Measurements from ENCODE around the gene KDM5B. TPM values are rescaled to one million over a fixed set of nuclear protein-coding genes. Genes with fewer than 3 reads are reported as not detected.
A peak's percentile ranks its signal among the peaks of the same experiment; 100 is the strongest.
"Not testable (repeated sequence)": the region's sequence is repeated elsewhere in the genome, so short reads cannot be mapped to it uniquely, and the experiment has no call there.

The KDM5B gene
- total and polyA plus RNA-seq, 4 donors: 60.2 to 114 (median 74.1) TPM

GRCh38 chr1:202760589-202760988 lies 47.6 kb downstream of the KDM5B start:
- Histone ChIP-seq H3K9me3 (ENCODE audit: control insufficient read depth, insufficient read depth, low read length) (no peaks in the 10 kb centered on the region), H3K27ac (ENCODE audit: low read depth, low read length) (no peak overlapping the region), H3K27me3 (ENCODE audit: control insufficient read depth, insufficient read depth, low read length) (no peaks in the 10 kb centered on the region), H3K36me3 (ENCODE audit: control insufficient read depth, insufficient read depth, low read length) (peaks cover 22% of the 10 kb centered on the region), H3K4me1 (ENCODE audit: control insufficient read depth, insufficient read depth, low read length) (no peaks in the 10 kb centered on the region), H3K4me3 (ENCODE audit: low read depth, low read length) (no peak overlapping the region)
- WGBS (ENCODE audit: insufficient coverage): 82% methylated on average over 1 of the region's 1 CpG
- DNase-seq (ENCODE audit: low read depth in 4 of 6, low spot score in 6 of 6): no peak

GRCh38 chr1:202756391-202756790 lies 51.8 kb downstream of the KDM5B start:
- DNase-seq (ENCODE audit: low read depth in 4 of 6, low spot score in 6 of 6): peak in 1 of 6 donors; percentile 13
- peaks cover 34% of the 10 kb centered on the region for H3K36me3 ChIP-seq (ENCODE audit: control insufficient read depth, insufficient read depth, low read length)
- no CpG with 5 or more reads among the region's 2 CpGs for WGBS (ENCODE audit: insufficient coverage)
- no peaks in the 10 kb centered on the region for H3K27me3 ChIP-seq (ENCODE audit: control insufficient read depth, insufficient read depth, low read length)
- no peaks in the 10 kb centered on the region for H3K9me3 ChIP-seq (ENCODE audit: control insufficient read depth, insufficient read depth, low read length)
- H3K4me3 ChIP-seq (ENCODE audit: low read depth, low read length): no peak overlapping the region
- H3K27ac ChIP-seq (ENCODE audit: low read depth, low read length): no peak overlapping the region
- no peaks in the 10 kb centered on the region for H3K4me1 ChIP-seq (ENCODE audit: control insufficient read depth, insufficient read depth, low read length)

GRCh38 chr1:202754293-202754692 lies 53.9 kb downstream of the KDM5B start:
- Histone ChIP-seq H3K27me3 (ENCODE audit: control insufficient read depth, insufficient read depth, low read length) (no peaks in the 10 kb centered on the region), H3K36me3 (ENCODE audit: control insufficient read depth, insufficient read depth, low read length) (peaks cover 22% of the 10 kb centered on the region), H3K27ac (ENCODE audit: low read depth, low read length) (no peak overlapping the region), H3K4me3 (ENCODE audit: low read depth, low read length) (no peak overlapping the region), H3K4me1 (ENCODE audit: control insufficient read depth, insufficient read depth, low read length) (no peaks in the 10 kb centered on the region), H3K9me3 (ENCODE audit: control insufficient read depth, insufficient read depth, low read length) (no peaks in the 10 kb centered on the region)
- WGBS (ENCODE audit: insufficient coverage): 100% methylated on average over 1 of the region's 2 CpGs
- no peak for DNase-seq (ENCODE audit: low read depth in 4 of 6, low spot score in 6 of 6)

GRCh38 chr1:202752774-202753173 lies 55.4 kb downstream of the KDM5B start:
- Histone ChIP-seq H3K36me3 (ENCODE audit: control insufficient read depth, insufficient read depth, low read length) (peaks cover 22% of the 10 kb centered on the region), H3K9me3 (ENCODE audit: control insufficient read depth, insufficient read depth, low read length) (no peaks in the 10 kb centered on the region), H3K4me3 (ENCODE audit: low read depth, low read length) (no peak overlapping the region), H3K27ac (ENCODE audit: low read depth, low read length) (no peak overlapping the region), H3K27me3 (ENCODE audit: control insufficient read depth, insufficient read depth, low read length) (no peaks in the 10 kb centered on the region), H3K4me1 (ENCODE audit: control insufficient read depth, insufficient read depth, low read length) (no peaks in the 10 kb centered on the region)
- DNase-seq (ENCODE audit: low read depth in 4 of 6, low spot score in 6 of 6): no peak
- 100% methylated on average over 2 of the region's 3 CpGs for WGBS (ENCODE audit: insufficient coverage)

- WGBS (ENCODE audit: insufficient coverage): no CpG with 5 or more reads among the region's 1 CpG
- no peak for DNase-seq (ENCODE audit: low read depth in 4 of 6, low spot score in 6 of 6)
- Histone ChIP-seq H3K36me3 (ENCODE audit: control insufficient read depth, insufficient read depth, low read length) (peaks cover 19% of the 10 kb centered on the region), H3K27me3 (ENCODE audit: control insufficient read depth, insufficient read depth, low read length) (no peaks in the 10 kb centered on the region), H3K4me1 (ENCODE audit: control insufficient read depth, insufficient read depth, low read length) (no peaks in the 10 kb centered on the region), H3K9me3 (ENCODE audit: control insufficient read depth, insufficient read depth, low read length) (no peaks in the 10 kb centered on the region), H3K4me3 (ENCODE audit: low read depth, low read length) (no peak overlapping the region), H3K27ac (ENCODE audit: low read depth, low read length) (no peak overlapping the region)
Observed at GRCh38 chr1:202750761-202751160, 57.5 kb downstream of the KDM5B start.

- H3K36me3 ChIP-seq (ENCODE audit: control insufficient read depth, insufficient read depth, low read length): peaks cover 22% of the 10 kb centered on the region
- no peak overlapping the region for H3K4me3 ChIP-seq (ENCODE audit: low read depth, low read length)
- H3K27ac ChIP-seq (ENCODE audit: low read depth, low read length): no peak overlapping the region
- no peak for DNase-seq (ENCODE audit: low read depth in 4 of 6, low spot score in 6 of 6)
- no CpG with 5 or more reads among the region's 2 CpGs for WGBS (ENCODE audit: insufficient coverage)
- H3K27me3 ChIP-seq (ENCODE audit: control insufficient read depth, insufficient read depth, low read length): no peaks in the 10 kb centered on the region
- H3K4me1 ChIP-seq (ENCODE audit: control insufficient read depth, insufficient read depth, low read length): no peaks in the 10 kb centered on the region
- H3K9me3 ChIP-seq (ENCODE audit: control insufficient read depth, insufficient read depth, low read length): no peaks in the 10 kb centered on the region
Observed at GRCh38 chr1:202750024-202750423, 58.2 kb downstream of the KDM5B start.

GRCh38 chr1:202745323-202745888 lies 62.8 kb downstream of the KDM5B start:
- no peaks in the 10 kb centered on the region for H3K9me3 ChIP-seq (ENCODE audit: control insufficient read depth, insufficient read depth, low read length)
- no peak overlapping the region for H3K4me3 ChIP-seq (ENCODE audit: low read depth, low read length)
- DNase-seq (ENCODE audit: low read depth in 4 of 6, low spot score in 6 of 6): no peak
- no peaks in the 10 kb centered on the region for H3K27me3 ChIP-seq (ENCODE audit: control insufficient read depth, insufficient read depth, low read length)
- H3K36me3 ChIP-seq (ENCODE audit: control insufficient read depth, insufficient read depth, low read length): peaks cover 29% of the 10 kb centered on the region
- H3K27ac ChIP-seq (ENCODE audit: low read depth, low read length): no peak overlapping the region
- no CpG with 5 or more reads among the region's 3 CpGs for WGBS (ENCODE audit: insufficient coverage)
- no peaks in the 10 kb centered on the region for H3K4me1 ChIP-seq (ENCODE audit: control insufficient read depth, insufficient read depth, low read length)

GRCh38 chr1:202744770-202745169 lies 63.5 kb downstream of the KDM5B start:
- H3K36me3 ChIP-seq (ENCODE audit: control insufficient read depth, insufficient read depth, low read length): peaks cover 30% of the 10 kb centered on the region
- not testable (repeated sequence) for H3K27ac ChIP-seq (ENCODE audit: low read depth, low read length); H3K27me3 ChIP-seq (ENCODE audit: control insufficient read depth, insufficient read depth, low read length); H3K4me3 ChIP-seq (ENCODE audit: low read depth, low read length); DNase-seq (ENCODE audit: low read depth in 4 of 6, low spot score in 6 of 6); H3K4me1 ChIP-seq (ENCODE audit: control insufficient read depth, insufficient read depth, low read length); H3K9me3 ChIP-seq (ENCODE audit: control insufficient read depth, insufficient read depth, low read length)
- no CpG with 5 or more reads among the region's 3 CpGs for WGBS (ENCODE audit: insufficient coverage)

GRCh38 chr1:202742496-202742895 lies 65.7 kb downstream of the KDM5B start:
- H3K27me3 ChIP-seq (ENCODE audit: control insufficient read depth, insufficient read depth, low read length): no peaks in the 10 kb centered on the region
- H3K4me1 ChIP-seq (ENCODE audit: control insufficient read depth, insufficient read depth, low read length): no peaks in the 10 kb centered on the region
- H3K27ac ChIP-seq (ENCODE audit: low read depth, low read length): no peak overlapping the region
- H3K9me3 ChIP-seq (ENCODE audit: control insufficient read depth, insufficient read depth, low read length): no peaks in the 10 kb centered on the region
- DNase-seq (ENCODE audit: low read depth in 4 of 6, low spot score in 6 of 6): no peak
- H3K36me3 ChIP-seq (ENCODE audit: control insufficient read depth, insufficient read depth, low read length): peaks cover 26% of the 10 kb centered on the region
- 95% methylated on average over 4 of the region's 6 CpGs for WGBS (ENCODE audit: insufficient coverage)
- H3K4me3 ChIP-seq (ENCODE audit: low read depth, low read length): no peak overlapping the region

GRCh38 chr1:202733251-202733650 lies 75.0 kb downstream of the KDM5B start:
- Histone ChIP-seq H3K27ac (ENCODE audit: low read depth, low read length) (no peak overlapping the region), H3K27me3 (ENCODE audit: control insufficient read depth, insufficient read depth, low read length) (no peaks in the 10 kb centered on the region), H3K4me1 (ENCODE audit: control insufficient read depth, insufficient read depth, low read length) (no peaks in the 10 kb centered on the region), H3K36me3 (ENCODE audit: control insufficient read depth, insufficient read depth, low read length) (peaks cover 40% of the 10 kb centered on the region), H3K4me3 (ENCODE audit: low read depth, low read length) (no peak overlapping the region), H3K9me3 (ENCODE audit: control insufficient read depth, insufficient read depth, low read length) (no peaks in the 10 kb centered on the region)
- DNase-seq (ENCODE audit: low read depth in 4 of 6, low spot score in 6 of 6): no peak
- 99% methylated on average over 10 of the region's 10 CpGs for WGBS (ENCODE audit: insufficient coverage)

Data from spinal cord (tissue), 10 donors.